SJSA1 (cell line): ENCODE results near the gene POGLUT2. TPM values are rescaled to one million over a fixed set of nuclear protein-coding genes. Genes with fewer than 3 reads are reported as not detected.

Experiments
- DNase-seq, 2 experiments: peaks; one replicate each; pipeline ENCODE4 v3.0.0-alpha.2; 2015 to 2020; ENCODE audit warnings: low spot score in 2 of 2, low read depth in 1 of 2
- H3K27ac ChIP-seq: fragments of 250-450 bp; sonication (Bioruptor Pico); 2 replicates; pipeline ENCODE4 v1.5.1; 2020; ENCODE audit warnings: mild to moderate bottlenecking, moderate library complexity
- H3K27me3 ChIP-seq: fragments of 250-450 bp; sonication (Bioruptor Pico); replicated peaks from 2 replicates; pipeline ENCODE4 v1.5.1; 2020; ENCODE audit warnings: mild to moderate bottlenecking, moderate library complexity
- H3K36me3 ChIP-seq: fragments of 250-450 bp; sonication (Bioruptor Pico); 2 replicates; pipeline ENCODE4 v1.5.1; 2020; ENCODE audit warnings: mild to moderate bottlenecking
- H3K4me1 ChIP-seq: fragments of 250-450 bp; sonication (Bioruptor Pico); replicated peaks from 2 replicates; pipeline ENCODE4 v1.6.1; 2021; ENCODE audit warnings: mild to moderate bottlenecking
- H3K4me3 ChIP-seq: fragments of 250-450 bp; sonication (Bioruptor Pico); 2 replicates; pipeline ENCODE4 v1.5.1; 2020; ENCODE audit warnings: mild to moderate bottlenecking
- H3K9me3 ChIP-seq: fragments of 250-450 bp; sonication (Bioruptor Pico); replicated peaks from 2 replicates; pipeline ENCODE4 v1.5.1; 2020; ENCODE audit warnings: mild to moderate bottlenecking
- total RNA-seq: library from RNA; depleted of rRNA; stranded (reverse); fragments of >200 nt; shearing (Covaris generic); gene quantifications from 2 replicates; pipeline ENCODE4 v1.2.3, GENCODE V29; 2014

Gene POGLUT2
- total RNA-seq, 1 experiment from 2014 or later = 115 TPM

DNA sequence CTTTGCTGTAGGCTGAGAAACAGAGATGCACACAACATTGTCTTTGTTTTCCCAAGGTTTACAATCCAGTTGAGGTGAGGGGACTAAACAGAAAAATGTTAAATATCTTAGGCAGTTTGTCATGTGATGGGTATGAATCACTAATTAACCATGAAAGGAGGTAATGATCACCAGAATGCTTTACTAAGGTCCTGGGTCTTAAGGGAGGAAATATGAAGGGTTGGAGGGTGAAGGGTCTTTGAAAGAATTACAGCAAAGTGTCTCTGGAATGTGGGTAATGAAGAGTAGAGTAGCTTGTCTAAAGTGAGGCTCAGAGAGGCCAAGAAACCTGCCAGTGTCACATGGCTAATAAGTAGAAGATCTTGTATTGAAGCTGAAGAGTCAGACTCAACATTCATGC is 19.1 kb upstream of the POGLUT2 start:
- Histone ChIP-seq H3K9me3 (no peaks in the 10 kb centered on the region), H3K4me3 (no peak overlapping the region), H3K27ac (no peak overlapping the region), H3K4me1 (peaks cover under 1% of the 10 kb centered on the region), H3K36me3 (peaks cover 69% of the 10 kb centered on the region), H3K27me3 (no peaks in the 10 kb centered on the region)
- DNase-seq = no peak

DNA sequence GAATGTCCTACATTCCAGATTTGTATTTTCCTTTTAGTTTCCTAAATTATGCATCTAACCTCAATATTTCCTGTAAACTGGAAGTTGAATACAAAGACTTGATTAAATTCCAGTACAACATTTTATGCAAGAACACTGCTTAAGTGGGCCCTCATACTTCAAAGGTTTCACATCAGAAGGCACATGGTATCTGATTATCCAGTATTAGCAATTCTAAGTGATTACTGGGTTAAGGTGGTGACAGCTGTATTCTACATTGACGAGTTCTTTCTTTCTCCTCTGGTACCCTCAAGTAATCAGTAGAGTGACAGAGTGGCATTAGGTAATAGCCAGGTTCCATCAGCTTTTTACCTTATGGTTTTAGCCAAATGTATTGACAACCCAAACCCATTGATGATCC is 18.5 kb upstream of the POGLUT2 start:
- H3K27ac ChIP-seq = no peak overlapping the region

DNA sequence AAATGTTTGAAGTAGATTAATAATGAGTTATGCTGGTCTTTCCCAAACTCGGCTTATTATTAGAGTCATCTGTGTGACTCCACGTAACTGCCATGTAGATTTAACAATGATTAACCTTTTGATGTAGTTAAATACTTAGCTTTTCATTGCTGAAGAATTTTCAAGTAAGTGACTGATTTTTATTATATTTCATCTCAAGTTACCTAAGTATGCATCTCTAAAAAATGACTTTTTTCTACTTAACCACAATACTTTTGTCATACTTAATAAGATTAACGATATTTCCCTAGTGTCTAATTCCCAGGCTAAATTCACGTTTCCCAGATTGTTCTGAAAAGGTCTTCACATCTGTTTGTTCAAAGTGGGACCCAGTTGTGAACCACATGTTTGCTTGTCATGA is 17.9 kb upstream of the POGLUT2 start:
- no peaks in the 10 kb centered on the region for H3K27me3 ChIP-seq
- no peak for DNase-seq
- no peak overlapping the region for H3K27ac ChIP-seq
- no peak overlapping the region for H3K4me3 ChIP-seq
- peaks cover 7% of the 10 kb centered on the region for H3K4me1 ChIP-seq
- H3K9me3 ChIP-seq = 0 out of 2 replicates have a peak, but pooled peaks cover 2% of the 10 kb centered on the region
- H3K36me3 ChIP-seq = peaks cover 60% of the 10 kb centered on the region

More for the DNA sequence above, 18.5 kb upstream of the POGLUT2 start:
- Histone ChIP-seq H3K27me3 (no peaks in the 10 kb centered on the region), H3K9me3 (no peaks in the 10 kb centered on the region), H3K4me1 (peaks cover 7% of the 10 kb centered on the region), H3K4me3 (no peak overlapping the region), H3K36me3 (peaks cover 62% of the 10 kb centered on the region)
- DNase-seq = no peak

DNA sequence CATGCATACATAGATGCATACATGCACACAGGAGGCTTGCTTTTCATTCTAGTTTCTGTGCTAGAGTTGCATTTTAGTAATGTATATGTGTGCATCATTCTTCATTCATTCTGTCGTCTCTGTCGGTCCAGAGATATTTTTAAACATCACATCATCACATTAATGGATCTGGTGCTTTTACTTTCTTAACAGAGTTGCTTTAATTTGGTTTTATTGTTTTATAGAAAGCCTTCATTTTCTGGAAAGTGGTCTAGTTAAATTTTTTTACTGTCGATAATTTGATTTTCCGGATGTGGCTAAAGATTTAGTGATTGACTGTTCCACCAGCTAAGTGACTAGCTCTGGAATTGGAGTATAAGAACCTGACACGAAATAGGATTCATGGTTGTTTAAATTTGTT is 17.0 kb upstream of the POGLUT2 start:
- no peak overlapping the region for H3K27ac ChIP-seq
- H3K9me3 ChIP-seq = 0 out of 2 replicates have a peak, but pooled peaks cover 4% of the 10 kb centered on the region
- peaks cover 61% of the 10 kb centered on the region for H3K36me3 ChIP-seq
- no peaks in the 10 kb centered on the region for H3K27me3 ChIP-seq
- H3K4me1 ChIP-seq = peaks cover 7% of the 10 kb centered on the region
- H3K4me3 ChIP-seq = no peak overlapping the region
- DNase-seq = no peak

DNA sequence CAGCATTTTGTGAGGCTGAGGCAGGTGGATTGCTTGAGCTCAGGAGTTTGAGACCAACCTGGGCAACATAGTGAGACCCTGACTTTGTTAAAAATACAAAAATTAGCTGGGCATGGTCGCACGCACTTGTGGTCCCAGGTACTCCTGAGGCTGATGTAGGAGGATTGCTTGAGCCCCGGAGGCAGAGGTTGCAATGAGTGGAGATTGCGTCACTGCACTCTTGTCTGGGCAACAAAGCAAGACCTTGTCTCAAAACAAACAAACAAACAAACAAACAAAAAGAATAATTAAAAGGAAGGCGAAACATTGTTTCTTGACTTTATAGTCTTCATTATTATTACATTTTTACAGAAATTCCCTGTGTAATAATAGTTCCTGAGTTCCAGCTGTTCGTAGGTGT is 16.0 kb upstream of the POGLUT2 start:
- no peak for DNase-seq
- no peaks in the 10 kb centered on the region for H3K27me3 ChIP-seq
- H3K4me1 ChIP-seq = peaks cover 7% of the 10 kb centered on the region
- no peak overlapping the region for H3K27ac ChIP-seq
- peaks cover 64% of the 10 kb centered on the region for H3K36me3 ChIP-seq
- 0 out of 2 replicates have a peak, but pooled peaks cover 4% of the 10 kb centered on the region for H3K9me3 ChIP-seq
- no peak overlapping the region for H3K4me3 ChIP-seq

DNA sequence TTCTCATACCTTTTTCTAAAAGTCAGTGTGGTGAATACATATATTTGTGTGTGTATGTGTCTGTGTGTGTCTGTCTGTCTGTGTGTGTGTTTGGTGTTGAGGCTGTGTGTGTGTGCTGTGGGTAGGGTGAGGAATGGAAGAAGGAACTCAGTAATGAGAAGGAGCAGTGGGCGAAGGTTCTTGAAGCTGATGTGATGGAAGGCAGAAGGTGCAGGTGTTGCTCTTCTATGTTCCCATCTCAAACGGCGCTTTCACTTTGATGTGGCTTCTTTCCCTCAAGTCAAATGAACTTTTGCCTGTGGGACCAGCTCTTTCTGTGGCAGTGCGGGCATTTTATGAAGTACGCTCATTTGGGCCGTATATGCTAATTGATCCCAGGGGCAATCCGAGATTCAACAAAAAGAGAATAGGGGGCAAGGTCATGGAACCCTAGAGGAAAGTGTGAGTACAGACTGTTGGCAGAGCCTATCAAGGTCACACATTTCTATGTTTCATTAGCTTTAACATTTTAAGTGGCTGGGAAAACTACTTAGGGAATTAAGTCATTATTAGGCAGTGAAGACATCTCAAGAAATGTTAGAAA is 15.3 kb upstream of the POGLUT2 start:
- H3K4me3 ChIP-seq = no peak overlapping the region
- peaks cover 61% of the 10 kb centered on the region for H3K36me3 ChIP-seq
- no peaks in the 10 kb centered on the region for H3K27me3 ChIP-seq
- peaks cover 7% of the 10 kb centered on the region for H3K4me1 ChIP-seq
- H3K9me3 ChIP-seq = 0 out of 2 replicates have a peak, but pooled peaks cover 4% of the 10 kb centered on the region
- no peak for DNase-seq
- H3K27ac ChIP-seq = no peak overlapping the region

DNA sequence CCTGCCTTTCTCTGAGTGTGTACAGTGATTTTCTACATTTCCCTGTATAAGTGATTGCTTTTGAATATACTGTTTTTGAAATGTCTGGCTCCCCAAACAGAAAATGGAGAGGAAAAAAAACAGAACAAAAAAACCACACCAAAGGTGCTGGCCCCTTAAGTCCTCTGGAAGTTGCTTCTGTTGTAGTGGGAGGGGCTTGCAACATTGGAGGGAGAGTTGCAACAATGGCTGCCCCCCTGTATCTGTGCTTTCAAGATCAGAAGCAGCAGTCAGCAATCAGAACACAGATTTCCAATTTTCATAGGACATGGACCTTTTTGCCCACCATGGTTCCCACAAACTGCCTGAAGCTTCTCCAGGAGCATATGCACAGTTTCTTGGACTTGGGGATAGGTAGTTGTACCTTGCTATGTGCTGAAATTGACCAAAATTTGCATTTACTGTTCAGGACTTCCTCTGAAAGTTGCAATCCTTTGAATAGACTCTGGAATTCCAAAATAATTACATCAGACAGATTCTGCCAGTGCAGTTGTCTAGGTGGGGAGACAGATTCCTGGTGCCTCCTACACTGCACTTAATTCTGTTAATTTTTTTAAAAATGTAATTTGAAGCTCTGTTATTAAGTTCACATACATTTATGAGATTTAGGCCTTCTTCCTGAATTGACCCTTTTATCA is 14.0 kb upstream of the POGLUT2 start:
- Histone ChIP-seq H3K27ac (peak overlapping the region; percentile 5; the same call in 1 of the 2 replicates), H3K4me1 (peaks cover 7% of the 10 kb centered on the region), H3K27me3 (no peaks in the 10 kb centered on the region), H3K9me3 (0 out of 2 replicates have a peak, but pooled peaks cover 4% of the 10 kb centered on the region), H3K36me3 (peaks cover 56% of the 10 kb centered on the region), H3K4me3 (no peak overlapping the region)
- DNase-seq = peak in 1 of 2 experiments; percentile 55

DNA sequence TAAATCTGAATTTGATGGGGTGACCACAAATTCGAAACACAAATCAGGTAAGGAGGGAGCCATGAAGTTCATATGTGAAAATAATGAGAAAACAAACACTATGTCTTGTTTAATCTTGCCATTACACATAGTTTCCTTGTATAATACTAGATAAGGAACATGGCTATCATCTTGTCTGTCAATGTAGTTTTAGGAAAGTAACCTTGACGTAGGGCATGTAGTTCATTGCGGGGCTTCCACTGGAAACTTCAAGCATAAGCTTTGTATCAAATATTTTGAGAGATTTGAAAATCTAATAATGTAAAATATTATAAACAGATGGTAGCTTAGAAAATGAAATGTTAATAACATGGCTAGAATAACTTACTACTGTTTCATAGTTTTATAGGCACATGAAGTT is 8.9 kb upstream of the POGLUT2 start:
- H3K4me1 ChIP-seq = peaks cover 4% of the 10 kb centered on the region
- no peaks in the 10 kb centered on the region for H3K27me3 ChIP-seq
- no peak for DNase-seq
- 0 out of 2 replicates have a peak, but pooled peaks cover 4% of the 10 kb centered on the region for H3K9me3 ChIP-seq
- H3K27ac ChIP-seq = no peak overlapping the region
- peaks cover 57% of the 10 kb centered on the region for H3K36me3 ChIP-seq
- H3K4me3 ChIP-seq = no peak overlapping the region

DNA sequence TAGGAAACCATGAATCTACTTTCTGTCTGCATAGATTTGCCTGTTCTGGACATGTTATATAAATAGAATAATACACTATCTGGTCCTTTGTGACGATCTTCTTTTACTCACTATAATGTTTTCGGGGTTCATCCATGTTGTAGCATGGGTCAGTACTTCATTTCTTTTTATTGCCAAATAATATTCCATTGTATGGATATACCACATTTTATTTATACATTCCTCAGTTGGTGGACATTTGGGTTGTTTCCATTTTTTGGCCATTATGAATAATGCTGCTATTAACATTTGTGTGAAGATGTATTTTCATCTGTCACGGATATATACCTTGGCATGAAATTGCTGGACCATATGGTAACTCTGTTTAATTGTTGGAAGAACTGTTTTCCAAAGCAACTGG is 6.9 kb upstream of the POGLUT2 start:
- H3K9me3 ChIP-seq = no peaks in the 10 kb centered on the region
- H3K4me3 ChIP-seq = no peak overlapping the region
- H3K27ac ChIP-seq = no peak overlapping the region
- no peaks in the 10 kb centered on the region for H3K27me3 ChIP-seq
- peaks cover 44% of the 10 kb centered on the region for H3K36me3 ChIP-seq
- no peak for DNase-seq
- H3K4me1 ChIP-seq = peaks cover 15% of the 10 kb centered on the region

DNA sequence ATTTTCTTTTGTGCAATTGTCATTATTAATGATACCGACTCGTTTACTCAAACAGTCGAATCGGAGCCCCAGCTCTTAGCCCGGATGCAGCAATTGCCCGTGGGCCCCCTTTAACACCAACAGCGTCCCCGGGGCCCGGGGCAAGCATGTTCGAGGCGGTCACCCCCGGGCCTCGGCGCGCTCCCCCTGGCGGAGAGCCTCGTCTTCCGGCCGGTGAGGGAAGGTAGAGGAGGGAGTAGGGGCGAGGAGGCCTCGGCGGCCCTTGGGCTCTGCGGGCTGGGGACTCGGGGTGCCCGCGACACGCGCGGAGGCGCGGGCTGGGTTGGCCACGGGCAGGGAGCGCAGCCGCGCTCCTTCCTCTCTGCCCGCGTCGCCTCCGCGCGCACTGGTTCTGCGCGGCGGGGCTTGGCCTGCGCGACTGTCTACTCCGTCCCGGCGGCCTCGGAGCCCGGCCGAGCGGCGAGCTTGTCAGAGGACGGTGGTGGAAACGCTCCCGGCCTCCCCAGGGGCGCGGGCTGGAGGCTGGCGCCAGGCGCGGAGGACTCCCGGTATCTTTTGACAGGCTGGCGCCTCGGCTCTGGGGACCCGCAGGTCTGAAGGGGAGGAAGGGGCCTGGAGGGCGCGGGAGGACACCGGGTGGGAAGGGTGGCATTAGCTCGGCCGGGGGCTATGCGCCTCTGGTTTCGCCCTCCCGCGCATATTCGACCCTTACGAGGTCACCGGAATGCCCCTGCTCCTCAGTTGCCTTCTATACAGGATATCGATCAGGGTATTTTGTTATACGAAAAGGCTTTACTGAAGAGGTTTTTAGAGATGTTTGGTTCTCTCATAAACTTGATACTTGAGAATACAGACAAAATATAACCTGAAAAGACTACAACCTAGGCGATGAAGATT is 1.6 kb upstream of the POGLUT2 start:
- Histone ChIP-seq H3K27ac (peak overlapping the region; percentile 61), H3K4me3 (peak overlapping the region; percentile 73), H3K9me3 (no peaks in the 10 kb centered on the region), H3K27me3 (no peaks in the 10 kb centered on the region), H3K4me1 (peaks cover 37% of the 10 kb centered on the region), H3K36me3 (peaks cover 27% of the 10 kb centered on the region)
- DNase-seq = peak; percentile 97 to 99

DNA sequence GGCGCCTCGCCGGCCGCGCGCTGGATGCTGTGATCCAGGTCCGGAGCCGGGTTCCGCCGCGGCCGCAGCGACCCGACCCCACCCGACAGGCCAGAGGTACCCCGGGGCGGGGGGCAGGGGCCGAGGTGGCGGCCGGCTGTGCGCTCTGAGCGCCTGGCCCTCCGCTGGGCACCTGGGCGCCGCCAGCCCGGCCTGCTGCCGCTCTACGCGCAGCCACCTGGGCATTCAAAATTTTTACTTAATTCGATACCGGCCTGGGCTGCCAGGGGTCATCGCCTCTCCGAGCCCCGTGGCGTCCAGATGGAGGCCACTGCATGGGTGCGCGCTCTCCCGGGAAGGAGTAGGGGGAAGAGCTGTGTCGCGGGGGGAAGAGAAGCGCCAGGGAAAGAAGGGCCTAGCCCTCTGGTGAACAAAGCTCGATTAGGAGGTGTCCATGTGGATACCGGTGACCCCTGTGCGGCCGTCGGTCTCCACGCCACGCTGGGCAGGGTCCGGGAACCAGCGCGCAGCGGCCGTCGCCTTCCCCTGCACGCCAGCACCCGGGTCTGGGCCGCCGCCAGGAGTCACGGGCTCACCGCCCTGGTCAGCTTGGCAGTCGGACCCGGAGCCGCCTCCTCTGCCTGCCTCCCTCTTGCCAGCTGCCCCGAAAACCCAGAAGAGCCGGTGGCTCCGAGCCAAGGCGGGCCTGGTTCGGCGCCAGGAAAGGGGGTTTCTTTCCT is 809 bp upstream of the POGLUT2 start:
- Histone ChIP-seq H3K9me3 (no peaks in the 10 kb centered on the region), H3K27ac (peak overlapping the region; percentile 61; the same call in 1 of the 2 replicates)
- DNase-seq = peak in 1 of 2 experiments; percentile 79

DNA sequence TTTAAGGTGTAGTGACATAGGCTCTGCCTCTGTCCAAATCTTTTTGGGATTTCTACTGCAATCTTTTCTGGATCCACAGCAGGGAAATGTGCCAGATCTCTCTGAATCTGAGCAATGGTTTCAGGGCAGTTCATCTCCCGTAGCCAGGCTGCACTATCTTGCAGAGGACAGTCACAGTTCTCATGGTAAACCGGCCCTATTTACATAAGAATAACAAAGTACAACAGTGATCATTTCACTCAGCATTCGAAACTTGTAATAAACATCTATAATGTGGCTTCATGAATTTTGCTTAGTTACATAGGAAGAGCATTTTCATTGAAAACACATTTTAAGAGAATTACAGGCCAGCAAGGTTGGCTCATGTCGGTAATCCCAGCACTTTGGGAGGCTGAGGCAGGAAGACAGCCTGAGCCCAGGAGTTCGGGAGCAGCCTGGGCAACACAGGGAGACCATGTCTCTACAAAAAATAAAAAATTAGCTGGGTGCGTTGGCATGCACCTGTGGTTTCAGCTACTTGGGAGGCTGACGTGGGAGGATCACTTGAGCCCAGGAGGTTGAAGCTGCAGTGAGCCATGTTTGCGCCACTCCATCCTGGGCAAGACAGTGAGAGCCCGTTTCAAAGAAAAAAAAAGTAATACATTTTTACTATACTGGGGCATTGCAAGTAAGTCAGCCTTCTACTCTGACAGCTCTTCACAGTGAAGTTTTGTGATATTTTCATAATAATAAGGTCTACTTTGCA is 5.0 kb downstream of the POGLUT2 start:
- peaks cover 67% of the 10 kb centered on the region for H3K36me3 ChIP-seq
- H3K9me3 ChIP-seq = no peaks in the 10 kb centered on the region
- H3K27me3 ChIP-seq = no peaks in the 10 kb centered on the region
- DNase-seq = no peak
- H3K4me1 ChIP-seq = peaks cover 10% of the 10 kb centered on the region
- no peak overlapping the region for H3K4me3 ChIP-seq
- no peak overlapping the region for H3K27ac ChIP-seq

More for the DNA sequence above, 809 bp upstream of the POGLUT2 start:
- peaks cover 25% of the 10 kb centered on the region for H3K36me3 ChIP-seq
- H3K4me3 ChIP-seq = peak overlapping the region; percentile 73
- H3K27me3 ChIP-seq = no peaks in the 10 kb centered on the region
- H3K4me1 ChIP-seq = peaks cover 37% of the 10 kb centered on the region

DNA sequence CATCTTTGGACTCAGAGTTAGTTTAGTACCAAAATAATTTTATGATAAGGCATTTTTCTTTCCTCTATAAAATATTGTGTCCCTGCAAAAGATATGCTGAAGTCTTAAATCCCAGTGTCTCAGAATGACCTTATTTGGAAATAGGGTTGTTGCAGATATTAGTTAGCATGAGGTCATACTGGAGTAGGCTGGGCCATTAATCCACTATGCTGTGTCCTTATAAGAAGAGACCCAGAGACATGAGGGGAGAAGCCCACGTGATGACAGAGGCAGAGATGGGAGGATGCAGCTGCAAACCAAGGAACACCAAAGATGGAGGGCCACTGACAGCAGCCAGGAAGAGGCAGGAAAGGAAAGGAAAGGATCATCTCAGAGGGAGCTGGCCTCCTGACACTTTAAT is 6.4 kb downstream of the POGLUT2 start:
- no peak for DNase-seq
- no peak overlapping the region for H3K4me3 ChIP-seq
- H3K27ac ChIP-seq = no peak overlapping the region
- H3K9me3 ChIP-seq = no peaks in the 10 kb centered on the region
- peaks cover 78% of the 10 kb centered on the region for H3K36me3 ChIP-seq
- no peaks in the 10 kb centered on the region for H3K4me1 ChIP-seq
- no peaks in the 10 kb centered on the region for H3K27me3 ChIP-seq
